Stimulated activated CD8-positive, alpha-beta memory T cell treated with anti-CD3 and anti-CD28 coated beads, Interleukin-15, amount 100 ng/mL, for 24 hours (primary cell): Measurements from ENCODE around the gene ZNF70.

ENCODE experiments used
- DNase-seq: peaks from one replicate; pipeline ENCODE4 v3.0.0-alpha.2; 2020; ENCODE audit warnings: low read depth

The ZNF70 gene

GRCh38 chr22:23716811-23717801 is 33.8 kb downstream of the ZNF70 start:
- DNase-seq: peak; percentile 74

GRCh38 chr22:23715806-23716375 is 35.0 kb downstream of the ZNF70 start:
- no peak for DNase-seq

- DNase-seq: no peak
These were observed 36.0 kb downstream of the ZNF70 start for GRCh38 chr22:23714596-23715578.

- no peak for DNase-seq
These were observed 37.0 kb downstream of the ZNF70 start for GRCh38 chr22:23713696-23714595.

GRCh38 chr22:23712256-23712655 is 38.7 kb downstream of the ZNF70 start:
- DNase-seq: no peak

GRCh38 chr22:23709107-23709506 is 41.8 kb downstream of the ZNF70 start:
- DNase-seq: no peak

GRCh38 chr22:23708270-23708669 is 42.6 kb downstream of the ZNF70 start:
- DNase-seq: no peak

GRCh38 chr22:23705358-23705757 is 45.6 kb downstream of the ZNF70 start:
- DNase-seq: no peak

GRCh38 chr22:23704829-23705228 is 46.1 kb downstream of the ZNF70 start:
- DNase-seq: no peak

GRCh38 chr22:23704062-23704461 is 46.9 kb downstream of the ZNF70 start:
- DNase-seq: no peak

GRCh38 chr22:23700706-23701105 is 50.2 kb downstream of the ZNF70 start:
- no peak for DNase-seq

GRCh38 chr22:23698673-23699235 is 52.2 kb downstream of the ZNF70 start:
- DNase-seq: no peak

GRCh38 chr22:23698094-23698493 is 52.8 kb downstream of the ZNF70 start:
- DNase-seq: no peak

- no peak for DNase-seq
These were observed 53.6 kb downstream of the ZNF70 start for GRCh38 chr22:23697031-23697970.

- DNase-seq: peak; percentile 35
These were observed 54.5 kb downstream of the ZNF70 start for GRCh38 chr22:23696326-23696851.

- no peak for DNase-seq
These were observed 55.2 kb downstream of the ZNF70 start for GRCh38 chr22:23695571-23696325.

- DNase-seq: no peak
These were observed 55.8 kb downstream of the ZNF70 start for GRCh38 chr22:23695141-23695540.

GRCh38 chr22:23693979-23694680 is 56.8 kb downstream of the ZNF70 start:
- DNase-seq: no peak
